ENCODE results near the gene ARHGEF33. TPM values are rescaled to one million over a fixed set of nuclear protein-coding genes. Genes with fewer than 3 reads are reported as not detected.
A peak's percentile ranks its signal among the peaks of the same experiment; 100 is the strongest.

ARHGEF33 gene
- total RNA-seq, 1 experiment from 2014 or later: 0.71 TPM

GRCh38 chr2:38951766-38952165 lies 62.1 kb downstream of the ARHGEF33 start:
- BruUV-seq (replicated peaks): no TSS peak
- H3K9me3 Mint-ChIP-seq (ENCODE audit: low read depth, unreplicated experiment): no peaks in the 10 kb centered on the region

GRCh38 chr2:38957972-38958371 lies 68.3 kb downstream of the ARHGEF33 start:
- CTCF ChIA-PET: interaction anchor here (2.7 kb wide), 1 partner anchor 11 kb away, joined by 12 read pairs; no protein-coding TSS in a partner anchor
- Mint-ChIP-seq H3K9me3 (ENCODE audit: low read depth, unreplicated experiment) (no peaks in the 10 kb centered on the region), H3K36me3 (ENCODE audit: insufficient read depth, unreplicated experiment) (no peaks in the 10 kb centered on the region), H3K27ac (ENCODE audit: unreplicated experiment) (no peak overlapping the region), H3K4me1 (ENCODE audit: low read depth, unreplicated experiment) (no peaks in the 10 kb centered on the region), H3K4me3 (ENCODE audit: low read depth, unreplicated experiment) (no peak overlapping the region), H3K27me3 (ENCODE audit: unreplicated experiment) (peaks cover 45% of the 10 kb centered on the region)
- intact Hi-C loops (cut with micrococcal nuclease; ENCODE audit: unreplicated experiment): no loop called here
- BruUV-seq (replicated peaks): no TSS peak
- TF ChIP-seq CTCF (IDR thresholded peaks at IDR 0.05; ENCODE audit: unreplicated experiment): no peak
- DNase-seq: no peak

More at GRCh38 chr2:38951766-38952165, 62.1 kb downstream of the ARHGEF33 start:
- H3K4me3 Mint-ChIP-seq (ENCODE audit: low read depth, unreplicated experiment): no peak overlapping the region
- H3K4me1 Mint-ChIP-seq (ENCODE audit: low read depth, unreplicated experiment): peaks cover under 1% of the 10 kb centered on the region
- no peak for TF ChIP-seq CTCF (IDR thresholded peaks at IDR 0.05; ENCODE audit: unreplicated experiment)
- H3K27ac Mint-ChIP-seq (ENCODE audit: unreplicated experiment): no peak overlapping the region
- peaks cover 8% of the 10 kb centered on the region for H3K27me3 Mint-ChIP-seq (ENCODE audit: unreplicated experiment)
- CTCF ChIA-PET: no interaction called here
- intact Hi-C loops (cut with micrococcal nuclease; ENCODE audit: unreplicated experiment): no loop called here
- H3K36me3 Mint-ChIP-seq (ENCODE audit: insufficient read depth, unreplicated experiment): no peaks in the 10 kb centered on the region
- no peak for DNase-seq

DNA sequence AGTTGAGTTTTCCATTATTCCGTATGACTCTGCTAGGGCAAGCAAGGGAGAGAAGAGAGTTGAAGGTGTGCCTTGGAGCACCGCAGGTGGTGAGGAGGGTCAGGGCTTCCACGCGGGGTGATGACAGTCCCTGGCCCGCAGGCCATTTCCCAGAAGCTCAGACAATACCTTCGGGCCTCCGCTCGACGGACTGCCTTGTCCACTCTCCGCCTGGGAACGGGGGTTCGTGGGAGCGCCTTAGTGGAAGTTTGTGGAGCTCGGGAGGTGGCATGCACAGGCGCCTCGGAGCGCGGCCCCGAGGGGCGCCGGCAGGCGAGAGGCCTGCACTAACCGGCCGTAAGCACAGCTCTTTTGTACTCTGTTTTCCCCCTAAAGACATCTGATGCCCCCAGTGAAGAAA lies 69.8 kb downstream of the ARHGEF33 start:
- Mint-ChIP-seq H3K4me3 (ENCODE audit: low read depth, unreplicated experiment) (no peak overlapping the region), H3K36me3 (ENCODE audit: insufficient read depth, unreplicated experiment) (no peaks in the 10 kb centered on the region), H3K4me1 (ENCODE audit: low read depth, unreplicated experiment) (no peaks in the 10 kb centered on the region), H3K27me3 (ENCODE audit: unreplicated experiment) (peaks cover 45% of the 10 kb centered on the region), H3K9me3 (ENCODE audit: low read depth, unreplicated experiment) (no peaks in the 10 kb centered on the region), H3K27ac (ENCODE audit: unreplicated experiment) (no peak overlapping the region)
- no TSS peak for BruUV-seq (replicated peaks)
- DNase-seq: no peak
- TF ChIP-seq CTCF (IDR thresholded peaks at IDR 0.05; ENCODE audit: unreplicated experiment): no peak
- CTCF ChIA-PET: no interaction called here
- intact Hi-C loops (cut with micrococcal nuclease; ENCODE audit: unreplicated experiment): no loop called here

GRCh38 chr2:38959938-38960608 lies 70.4 kb downstream of the ARHGEF33 start:
- Mint-ChIP-seq H3K9me3 (ENCODE audit: low read depth, unreplicated experiment) (no peaks in the 10 kb centered on the region), H3K36me3 (ENCODE audit: insufficient read depth, unreplicated experiment) (no peaks in the 10 kb centered on the region), H3K4me1 (ENCODE audit: low read depth, unreplicated experiment) (no peaks in the 10 kb centered on the region), H3K4me3 (ENCODE audit: low read depth, unreplicated experiment) (no peak overlapping the region), H3K27me3 (ENCODE audit: unreplicated experiment) (peaks cover 45% of the 10 kb centered on the region), H3K27ac (ENCODE audit: unreplicated experiment) (no peak overlapping the region)
- CTCF ChIA-PET: no interaction called here
- no peak for TF ChIP-seq CTCF (IDR thresholded peaks at IDR 0.05; ENCODE audit: unreplicated experiment)
- no TSS peak for BruUV-seq (replicated peaks)
- DNase-seq: peak; percentile 4
- intact Hi-C loops (cut with micrococcal nuclease; ENCODE audit: unreplicated experiment): no loop called here

Measured in Calu3 (cell line).